GM19035 (cell line): Measurements from ENCODE around the gene PAQR4.

Experiments used
- ATAC-seq: cut with Tn5 transposase; IDR thresholded peaks from one replicate; pipeline ENCODE4 v1.9.1; 2021; ENCODE audit not compliant: unreplicated experiment

PAQR4 gene

GRCh38 chr16:2979669-2980226 is 10.6 kb downstream of the PAQR4 start:
- no peak for ATAC-seq

GRCh38 chr16:2980227-2981176 is 11.4 kb downstream of the PAQR4 start, which contains the start of gene PKMYT1:
Gene PKMYT1, minus strand, starts transcription at chr16:2980446. Its CDS starts 789 bp downstream, at chr16:2979657.
- peak; percentile 81 for ATAC-seq

GRCh38 chr16:2981177-2981898 is 12.2 kb downstream of the PAQR4 start:
- no peak for ATAC-seq

GRCh38 chr16:2981899-2982250 is 12.7 kb downstream of the PAQR4 start:
- no peak for ATAC-seq

- ATAC-seq, result no peak
Measured at GRCh38 chr16:2982402-2982801, 13.3 kb downstream of the PAQR4 start.

GRCh38 chr16:2983706-2984136 is 14.6 kb downstream of the PAQR4 start:
- ATAC-seq, result no peak

- ATAC-seq, result no peak
Measured at GRCh38 chr16:2985462-2985861, 16.3 kb downstream of the PAQR4 start.

GRCh38 chr16:2985893-2986355 is 16.8 kb downstream of the PAQR4 start:
- no peak for ATAC-seq

- no peak for ATAC-seq
Measured at GRCh38 chr16:2986623-2987188, 17.6 kb downstream of the PAQR4 start.

- ATAC-seq, result no peak
Measured at GRCh38 chr16:2987286-2987685, 18.1 kb downstream of the PAQR4 start.

GRCh38 chr16:2987833-2988232 is 18.7 kb downstream of the PAQR4 start:
- ATAC-seq, result no peak

- no peak for ATAC-seq
Measured at GRCh38 chr16:2988590-2989099, 19.5 kb downstream of the PAQR4 start.

GRCh38 chr16:2990891-2991290 is 21.7 kb downstream of the PAQR4 start:
- ATAC-seq, result no peak

- no peak for ATAC-seq
Measured at GRCh38 chr16:2991566-2992261, 22.6 kb downstream of the PAQR4 start.

- no peak for ATAC-seq
Measured at GRCh38 chr16:2992383-2993081, 23.4 kb downstream of the PAQR4 start.

GRCh38 chr16:2996298-2996697 is 27.1 kb downstream of the PAQR4 start:
- ATAC-seq, result no peak

- no peak for ATAC-seq
Measured at GRCh38 chr16:2999929-3000328, 30.8 kb downstream of the PAQR4 start.

GRCh38 chr16:3000540-3000939 is 31.4 kb downstream of the PAQR4 start:
- no peak for ATAC-seq

GRCh38 chr16:3001316-3001715 is 32.2 kb downstream of the PAQR4 start:
- ATAC-seq, result no peak
